ENCODE results near the gene CAPNS2. TPM values are rescaled to one million over a fixed set of nuclear protein-coding genes. Genes with fewer than 3 reads are reported as not detected.

Gene CAPNS2
- total RNA-seq, 1 experiment from 2014 or later: 1.4 TPM

GRCh38 chr16:55539488-55539887 is 27.0 kb upstream of the CAPNS2 start:
- no peaks in the 10 kb centered on the region for H3K27me3 ChIP-seq (ENCODE audit: control insufficient read depth, insufficient read depth, low read length)
- BruUV-seq (replicated peaks): no TSS peak
- H3K27ac ChIP-seq (ENCODE audit: low read length): no peak overlapping the region
- DNase-seq (ENCODE audit: low read depth, low spot score) (no peak), ATAC-seq (no peak)
- intact Hi-C loops (cut with micrococcal nuclease; ENCODE audit: unreplicated experiment) (no loop called here), in situ Hi-C loops (cut with HindIII; ENCODE audit: low pct_unique_long_range_greater_than_20kb, low sequenced_read_pairs) (no loop called here)
- H3K4me3 ChIP-seq (ENCODE audit: low read depth in 2 of 2, low read length in 2 of 2): no peak overlapping the region
- POLR2A ChIA-PET: no interaction called here
- CTCF ChIA-PET: no interaction called here
- H3K9me3 ChIP-seq (ENCODE audit: control insufficient read depth, insufficient read depth, low read depth, low read length): no peaks in the 10 kb centered on the region
- H3K36me3 ChIP-seq (ENCODE audit: control insufficient read depth, insufficient read depth, low read length): peaks cover 10% of the 10 kb centered on the region; the same call in 1 of the 2 replicates
- TF ChIP-seq REST (IDR thresholded peaks at IDR 0.05; ENCODE audit: insufficient read depth in 1 of 2, low read depth in 2 of 2, low read length in 1 of 2): no peak
- TF ChIP-seq, protein P1, sequence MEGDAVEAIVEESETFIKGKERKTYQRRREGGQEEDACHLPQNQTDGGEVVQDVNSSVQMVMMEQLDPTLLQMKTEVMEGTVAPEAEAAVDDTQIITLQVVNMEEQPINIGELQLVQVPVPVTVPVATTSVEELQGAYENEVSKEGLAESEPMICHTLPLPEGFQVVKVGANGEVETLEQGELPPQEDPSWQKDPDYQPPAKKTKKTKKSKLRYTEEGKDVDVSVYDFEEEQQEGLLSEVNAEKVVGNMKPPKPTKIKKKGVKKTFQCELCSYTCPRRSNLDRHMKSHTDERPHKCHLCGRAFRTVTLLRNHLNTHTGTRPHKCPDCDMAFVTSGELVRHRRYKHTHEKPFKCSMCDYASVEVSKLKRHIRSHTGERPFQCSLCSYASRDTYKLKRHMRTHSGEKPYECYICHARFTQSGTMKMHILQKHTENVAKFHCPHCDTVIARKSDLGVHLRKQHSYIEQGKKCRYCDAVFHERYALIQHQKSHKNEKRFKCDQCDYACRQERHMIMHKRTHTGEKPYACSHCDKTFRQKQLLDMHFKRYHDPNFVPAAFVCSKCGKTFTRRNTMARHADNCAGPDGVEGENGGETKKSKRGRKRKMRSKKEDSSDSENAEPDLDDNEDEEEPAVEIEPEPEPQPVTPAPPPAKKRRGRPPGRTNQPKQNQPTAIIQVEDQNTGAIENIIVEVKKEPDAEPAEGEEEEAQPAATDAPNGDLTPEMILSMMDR (IDR thresholded peaks at IDR 0.05): no peak
- TF ChIP-seq TCF7L2 (IDR thresholded peaks at IDR 0.05; ENCODE audit: low read depth, low read length): no peak
- no peak for TF ChIP-seq POLR2AphosphoS5 (IDR thresholded peaks at IDR 0.05; ENCODE audit: low read depth, low read length)
- TF ChIP-seq SIN3A (IDR thresholded peaks at IDR 0.05; ENCODE audit: borderline replicate concordance, insufficient read depth, low read depth, low read length): no peak
- H3K4me1 ChIP-seq (ENCODE audit: control insufficient read depth, insufficient read depth, low read length): peaks cover 3% of the 10 kb centered on the region; the same call in 1 of the 2 replicates

DNA sequence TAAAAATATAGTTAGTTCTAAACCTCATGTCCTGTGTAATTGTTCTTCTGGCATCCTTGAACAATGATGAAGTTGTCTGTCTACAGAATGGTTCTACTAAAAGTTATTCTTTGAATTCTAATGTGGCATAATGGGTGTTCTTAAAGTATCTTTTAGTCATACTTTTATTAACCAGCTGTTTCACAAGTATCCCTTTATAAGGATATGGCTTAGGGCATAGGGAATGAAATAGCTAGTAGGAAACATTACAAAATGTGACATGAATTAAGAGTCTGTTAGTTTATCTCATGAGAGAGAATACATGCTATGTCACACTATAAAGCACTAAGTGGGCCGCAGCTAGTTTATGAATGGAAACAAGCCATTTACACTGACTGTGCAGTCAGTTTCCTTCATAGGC is 26.3 kb upstream of the CAPNS2 start:
- intact Hi-C loops (cut with micrococcal nuclease; ENCODE audit: unreplicated experiment): loop anchor here (10.0 kb wide), 1 partner anchor 165 kb away; no protein-coding TSS in a partner anchor
- peaks cover 3% of the 10 kb centered on the region; the same call in 1 of the 2 replicates for H3K4me1 ChIP-seq (ENCODE audit: control insufficient read depth, insufficient read depth, low read length)
- H3K36me3 ChIP-seq (ENCODE audit: control insufficient read depth, insufficient read depth, low read length): peaks cover 11% of the 10 kb centered on the region
- TF ChIP-seq SIN3A (IDR thresholded peaks at IDR 0.05; ENCODE audit: borderline replicate concordance, insufficient read depth, low read depth, low read length) (no peak), TCF7L2 (IDR thresholded peaks at IDR 0.05; ENCODE audit: low read depth, low read length) (no peak), POLR2AphosphoS5 (IDR thresholded peaks at IDR 0.05; ENCODE audit: low read depth, low read length) (no peak), REST (IDR thresholded peaks at IDR 0.05; ENCODE audit: insufficient read depth in 1 of 2, low read depth in 2 of 2, low read length in 1 of 2) (no peak)
- TF ChIP-seq, protein P1 (IDR thresholded peaks at IDR 0.05): no peak
- H3K27me3 ChIP-seq (ENCODE audit: control insufficient read depth, insufficient read depth, low read length): no peaks in the 10 kb centered on the region
- in situ Hi-C loops (cut with HindIII; ENCODE audit: low pct_unique_long_range_greater_than_20kb, low sequenced_read_pairs): no loop called here
- DNase-seq (ENCODE audit: low read depth, low spot score) (no peak), ATAC-seq (no peak)
- no peaks in the 10 kb centered on the region for H3K9me3 ChIP-seq (ENCODE audit: control insufficient read depth, insufficient read depth, low read depth, low read length)
- H3K4me3 ChIP-seq (ENCODE audit: low read depth in 2 of 2, low read length in 2 of 2): no peak overlapping the region
- ChIA-PET CTCF (no interaction called here), POLR2A (no interaction called here)
- no peak overlapping the region for H3K27ac ChIP-seq (ENCODE audit: low read length)
- BruUV-seq (replicated peaks): no TSS peak
